ENCODE results near the gene TFPI. TPM values are rescaled to one million over a fixed set of nuclear protein-coding genes. Genes with fewer than 3 reads are reported as not detected.

Gene TFPI
- total RNA-seq, 1 donor from 2014 or later, result 0.11 TPM

DNA sequence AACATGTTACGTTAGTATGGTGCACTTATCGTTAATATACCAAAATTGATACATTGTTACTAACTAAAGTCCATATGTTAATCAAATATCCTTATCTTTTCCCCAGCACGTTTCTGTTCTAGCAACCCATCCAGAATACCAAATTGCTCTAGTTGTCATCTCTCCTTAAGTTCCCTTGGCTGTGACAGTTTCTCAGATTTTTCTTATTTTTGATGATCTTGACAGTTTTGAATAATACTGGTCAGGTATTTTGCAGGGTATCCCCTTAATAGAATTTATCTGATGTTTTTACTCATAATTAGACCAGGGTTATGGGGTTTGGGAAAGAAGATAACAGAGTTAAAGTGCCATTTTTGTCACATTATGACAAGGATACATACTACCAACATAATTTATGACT lies 47.8 kb downstream of the TFPI start:
- intact Hi-C loops (cut with micrococcal nuclease), result no loop called here

DNA sequence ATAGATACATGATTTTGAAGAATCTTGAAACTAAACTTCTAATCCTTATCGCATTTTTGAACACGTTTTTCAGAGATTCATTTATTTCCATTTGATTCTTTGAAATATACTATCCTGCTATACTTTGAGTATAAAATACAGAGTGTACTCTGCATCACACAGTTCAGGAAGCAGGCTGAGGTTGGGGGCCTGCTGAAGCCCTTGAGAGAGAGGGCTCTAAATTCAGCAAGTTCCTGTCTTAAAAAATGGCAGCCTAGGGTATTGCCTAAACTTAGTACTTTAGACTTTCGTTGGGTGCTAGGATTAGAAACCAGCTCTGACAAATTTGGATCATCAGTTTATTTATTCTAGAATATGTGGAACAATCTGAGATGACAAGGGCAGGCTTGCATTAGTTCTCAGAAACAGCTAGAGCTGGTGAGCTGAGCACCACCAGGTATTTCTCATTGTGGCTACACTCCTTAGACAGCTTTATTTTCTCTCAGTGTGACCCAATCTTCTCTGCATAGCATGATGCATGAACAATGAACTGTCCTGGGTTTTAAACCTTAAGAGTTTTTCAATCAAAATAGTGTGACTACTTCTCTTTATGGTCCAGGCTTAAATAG lies 49.1 kb downstream of the TFPI start:
- intact Hi-C loops (cut with micrococcal nuclease), result no loop called here

GRCh38 chr2:187504312-187504921 lies 49.8 kb downstream of the TFPI start:
- intact Hi-C loops (cut with micrococcal nuclease), result loop anchor here (5.0 kb wide), 1 partner anchor 1908 kb away; no protein-coding TSS in a partner anchor

DNA sequence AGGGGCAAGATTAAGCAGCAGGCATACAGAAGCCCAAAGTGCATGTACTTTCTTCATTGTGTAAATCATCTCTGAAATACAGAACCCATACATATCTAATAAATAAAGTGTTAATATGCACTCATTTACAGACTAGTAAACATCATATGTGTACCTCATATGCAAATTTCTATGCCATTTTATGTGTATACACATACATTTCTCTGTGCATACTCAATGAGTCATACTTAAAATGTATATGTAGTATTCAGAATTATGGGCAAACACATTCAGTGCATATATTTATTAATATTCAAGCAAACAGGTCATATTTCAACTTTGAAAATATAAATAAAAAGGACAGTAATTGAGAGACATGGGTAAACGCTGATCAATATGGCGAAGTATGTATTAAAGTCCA lies 50.5 kb downstream of the TFPI start:
- intact Hi-C loops (cut with micrococcal nuclease), result loop anchor here (5.0 kb wide), 1 partner anchor 1909 kb away; no protein-coding TSS in a partner anchor

GRCh38 chr2:187502467-187502866 lies 51.8 kb downstream of the TFPI start:
- intact Hi-C loops (cut with micrococcal nuclease), result loop anchor here (5.0 kb wide), 1 partner anchor 1910 kb away; no protein-coding TSS in a partner anchor

- intact Hi-C loops (cut with micrococcal nuclease), result loop anchor here (1.0 to 5.0 kb wide), 4 partner anchors 81 to 1912 kb away; no protein-coding TSS in a partner anchor
Measured at GRCh38 chr2:187500585-187501359, 53.5 kb downstream of the TFPI start.

DNA sequence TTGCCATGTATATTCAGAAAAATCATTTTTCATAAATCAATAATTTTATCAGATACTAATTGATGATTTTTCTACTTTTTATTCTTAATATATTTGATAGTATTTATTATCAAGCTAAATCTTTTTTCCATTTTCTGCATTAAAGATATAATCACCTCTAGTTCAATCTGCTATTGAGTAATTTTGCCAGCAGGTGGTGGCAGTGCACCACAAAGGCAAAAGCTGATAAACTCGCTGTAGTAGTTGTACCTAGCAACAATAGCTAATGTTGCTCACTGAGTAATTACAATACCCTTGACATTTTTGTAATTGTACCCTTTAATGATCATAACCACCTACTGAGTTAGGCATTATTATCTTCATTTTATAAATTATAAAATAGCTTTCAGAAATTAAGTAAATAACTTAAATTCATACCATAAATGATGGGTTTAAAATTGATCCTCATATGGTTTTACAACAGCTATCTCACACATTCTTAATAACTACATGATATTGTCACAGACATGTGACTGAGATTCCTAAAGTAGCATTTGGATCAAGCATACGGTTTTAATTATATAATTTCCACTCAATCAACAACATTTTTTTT lies 54.2 kb downstream of the TFPI start:
- intact Hi-C loops (cut with micrococcal nuclease), result loop anchor here (1.0 to 5.0 kb wide), 4 partner anchors 81 to 1912 kb away; no protein-coding TSS in a partner anchor

- intact Hi-C loops (cut with micrococcal nuclease), result no loop called here
Measured at GRCh38 chr2:187497858-187498463, 56.3 kb downstream of the TFPI start.

- intact Hi-C loops (cut with micrococcal nuclease), result no loop called here
Measured at GRCh38 chr2:187497140-187497539, 57.1 kb downstream of the TFPI start.

- intact Hi-C loops (cut with micrococcal nuclease), result no loop called here
Measured at GRCh38 chr2:187495324-187495723, 58.9 kb downstream of the TFPI start.

GRCh38 chr2:187493877-187494568 lies 60.2 kb downstream of the TFPI start:
- intact Hi-C loops (cut with micrococcal nuclease), result no loop called here

GRCh38 chr2:187493180-187493579 lies 61.1 kb downstream of the TFPI start:
- intact Hi-C loops (cut with micrococcal nuclease), result no loop called here

- intact Hi-C loops (cut with micrococcal nuclease), result no loop called here
Measured at GRCh38 chr2:187486241-187486640, 68.0 kb downstream of the TFPI start.

DNA sequence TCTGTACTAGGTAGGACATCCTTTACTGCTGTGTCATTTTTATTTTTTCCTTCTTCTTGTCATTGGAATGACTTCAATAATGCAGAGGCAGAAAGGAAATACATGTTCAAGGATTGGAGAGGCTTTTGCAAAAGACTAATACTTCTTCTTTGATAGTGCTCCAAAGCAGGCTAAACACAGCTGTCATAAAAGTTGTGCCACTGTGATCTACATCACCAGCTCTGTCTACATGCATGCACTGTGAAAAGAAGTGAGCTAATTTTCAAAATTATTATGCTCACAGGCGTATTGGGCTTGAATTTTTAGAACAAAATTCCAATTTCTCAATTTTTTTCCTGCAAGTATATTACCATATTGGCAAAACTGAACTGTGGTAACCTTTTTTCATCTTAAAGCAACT lies 68.7 kb downstream of the TFPI start:
- intact Hi-C loops (cut with micrococcal nuclease), result no loop called here

GRCh38 chr2:187483537-187483936 lies 70.7 kb downstream of the TFPI start:
- intact Hi-C loops (cut with micrococcal nuclease), result no loop called here

DNA sequence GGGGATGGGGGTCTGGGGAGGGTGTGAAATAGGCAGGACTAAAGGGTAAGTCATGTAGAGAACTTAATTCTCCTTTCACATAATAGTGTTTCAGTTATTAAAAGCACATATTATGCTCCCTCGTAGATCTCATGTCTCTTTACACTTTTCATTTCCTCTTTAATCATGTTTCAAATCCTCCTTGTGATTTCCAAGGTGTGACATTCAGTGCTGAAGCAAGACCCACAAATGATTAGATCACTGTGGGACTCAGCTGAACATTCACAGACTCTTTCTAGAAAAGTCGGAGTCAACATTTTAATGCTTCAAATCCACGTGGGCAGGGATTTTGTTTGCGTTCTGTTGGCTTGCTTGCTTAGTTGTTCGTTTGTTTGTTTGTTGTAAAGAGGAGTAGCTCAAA lies 71.4 kb downstream of the TFPI start:
- intact Hi-C loops (cut with micrococcal nuclease), result no loop called here

DNA sequence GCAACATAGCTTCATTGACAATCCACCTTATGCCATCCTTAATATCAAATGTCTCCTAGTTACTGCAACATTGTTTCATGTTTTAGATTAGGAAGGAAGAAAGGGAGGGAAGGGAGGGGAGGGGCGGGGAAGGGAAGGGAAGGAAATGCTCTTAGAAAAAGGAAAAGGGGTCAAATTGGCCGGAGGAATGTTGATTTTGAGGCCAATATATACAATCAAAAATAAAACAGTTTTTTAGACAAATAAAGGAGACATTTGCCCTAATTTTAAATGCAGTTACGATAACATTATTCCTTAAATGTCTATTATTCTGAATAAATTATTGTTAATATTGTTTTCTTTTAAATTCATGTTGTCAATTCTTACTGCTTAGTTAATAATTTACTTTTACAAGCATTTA lies 72.7 kb downstream of the TFPI start:
- intact Hi-C loops (cut with micrococcal nuclease), result no loop called here

DNA sequence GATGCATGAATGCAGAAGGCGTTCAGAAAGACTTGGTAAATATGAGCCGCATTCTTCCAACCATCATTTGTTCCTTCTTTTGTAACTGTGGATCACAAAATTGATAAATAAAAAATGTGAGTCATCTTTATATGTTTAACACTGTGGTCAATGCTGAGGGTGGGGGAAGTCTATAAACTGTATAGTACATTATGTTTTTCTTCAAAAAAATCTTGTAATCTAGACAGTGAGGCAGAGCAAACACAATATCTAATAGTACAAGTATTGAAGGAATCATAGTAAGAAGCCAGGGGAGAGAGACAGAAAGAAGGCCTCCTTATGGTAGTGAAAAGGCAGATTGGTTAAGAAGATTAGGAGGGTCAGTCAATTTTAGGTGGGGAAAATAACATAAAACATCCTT lies 75.5 kb downstream of the TFPI start:
- intact Hi-C loops (cut with micrococcal nuclease), result no loop called here

GRCh38 chr2:187477051-187477450 lies 77.2 kb downstream of the TFPI start:
- intact Hi-C loops (cut with micrococcal nuclease), result no loop called here

- intact Hi-C loops (cut with micrococcal nuclease), result no loop called here
Measured at GRCh38 chr2:187475499-187476248, 78.6 kb downstream of the TFPI start.

All from T-helper 2 cell treated with Interferon-gamma antibody and Interleukin-4, amounts not matched to agents 100 ng/mL and 5 ng/mL, for 36 hours (primary cell).